Left ventricle myocardium inferior (tissue), 1 donor: ENCODE measurements around the gene IL1RL1. TPM values are rescaled to one million over a fixed set of nuclear protein-coding genes. Genes with fewer than 3 reads are reported as not detected.
A peak's percentile ranks its signal among the peaks of the same experiment; 100 is the strongest.

ENCODE experiments used
- DNase-seq: peaks from one replicate; pipeline ENCODE4 v3.0.0-alpha.2; 2020
- H3K27ac ChIP-seq: fragments of 200-600 bp; replicated peaks from 2 replicates; pipeline ENCODE4 v1.8.0; 2021
- H3K27me3 ChIP-seq: fragments of 200-600 bp; 2 replicates; pipeline ENCODE4 v1.8.0; 2021; ENCODE audit warnings: low read depth
- H3K36me3 ChIP-seq: fragments of 200-600 bp; 2 replicates; pipeline ENCODE4 v1.8.0; 2021
- H3K4me1 ChIP-seq: fragments of 200-600 bp; 2 replicates; pipeline ENCODE4 v1.8.0; 2021
- H3K4me3 ChIP-seq: fragments of 200-600 bp; 2 replicates; pipeline ENCODE4 v1.8.0; 2021; ENCODE audit warnings: mild to moderate bottlenecking, moderate library complexity
- H3K9me3 ChIP-seq: fragments of 200-600 bp; replicated peaks from 2 replicates; pipeline ENCODE4 v1.8.0; 2021
- intact Hi-C: fragments of 100-400 bp; cut with micrococcal nuclease; formaldehyde crosslinking; loops from one replicate; pipeline ENCODE4 v1.11.0; 2022
- total RNA-seq: library from RNA; stranded (reverse); fragmentation: NEBNext Ultra II Directional; extraction: Animal tissue kit (Norgen Biotek cat#: 25700); gene quantifications from one replicate; pipeline ENCODE4 v1.2.1, GENCODE V29; 2021
- TF ChIP-seq, protein P1 (sequence below): fragments of 200-600 bp; IDR thresholded peaks from 2 replicates; pipeline ENCODE4 v1.8.0; 2021; ENCODE audit warnings: antibody characterized with exemption, mild to moderate bottlenecking, borderline replicate concordance
- donor health status: DM: no; HTN: yes; CAD: no; lungs with severe emphysema.

Gene IL1RL1
- total RNA-seq, 1 donor from 2014 or later: 1.1 TPM

DNA sequence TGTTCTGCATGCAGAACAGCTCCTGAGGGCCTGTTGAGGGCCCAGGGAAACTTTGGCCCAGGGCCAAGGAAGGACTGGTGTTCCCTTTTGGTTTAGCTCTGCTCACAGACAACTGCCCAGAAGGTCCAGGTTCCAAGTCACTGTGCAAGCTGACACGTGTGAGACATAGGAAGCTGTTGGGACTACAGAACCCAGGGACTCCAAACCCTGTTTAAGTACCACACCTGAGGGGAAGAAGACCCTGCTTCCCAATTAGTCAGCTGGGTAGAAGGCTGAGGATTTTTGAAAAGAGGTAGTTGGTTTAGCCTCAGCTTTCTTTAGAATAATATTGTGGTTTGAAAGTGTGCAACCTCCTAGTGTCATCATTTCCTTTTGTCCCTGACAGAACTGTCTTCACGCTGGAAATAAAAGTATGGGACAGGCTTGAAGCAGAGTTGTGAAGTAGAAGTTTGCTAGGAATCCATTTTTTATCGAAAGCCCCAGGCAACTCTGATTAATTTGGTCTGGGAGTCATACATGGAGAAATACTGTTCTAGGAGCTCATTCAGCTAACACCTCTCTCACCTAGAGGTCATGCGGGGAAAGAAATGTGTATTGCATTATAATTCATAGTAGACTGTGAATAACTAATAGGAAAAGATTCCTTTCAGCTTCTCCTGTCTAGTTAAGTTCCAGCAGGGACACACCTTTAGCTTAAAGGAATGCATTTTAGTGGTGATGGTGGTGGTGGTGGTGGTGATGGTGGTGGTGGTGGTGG lies 19.9 kb upstream of the IL1RL1 start:
- Histone ChIP-seq H3K36me3 (no peaks in the 10 kb centered on the region), H3K9me3 (no peaks in the 10 kb centered on the region), H3K4me1 (no peaks in the 10 kb centered on the region), H3K27ac (no peak overlapping the region), H3K4me3 (no peak overlapping the region), H3K27me3 (peaks cover 13% of the 10 kb centered on the region)
- intact Hi-C loops: no loop called here
- TF ChIP-seq, protein P1, sequence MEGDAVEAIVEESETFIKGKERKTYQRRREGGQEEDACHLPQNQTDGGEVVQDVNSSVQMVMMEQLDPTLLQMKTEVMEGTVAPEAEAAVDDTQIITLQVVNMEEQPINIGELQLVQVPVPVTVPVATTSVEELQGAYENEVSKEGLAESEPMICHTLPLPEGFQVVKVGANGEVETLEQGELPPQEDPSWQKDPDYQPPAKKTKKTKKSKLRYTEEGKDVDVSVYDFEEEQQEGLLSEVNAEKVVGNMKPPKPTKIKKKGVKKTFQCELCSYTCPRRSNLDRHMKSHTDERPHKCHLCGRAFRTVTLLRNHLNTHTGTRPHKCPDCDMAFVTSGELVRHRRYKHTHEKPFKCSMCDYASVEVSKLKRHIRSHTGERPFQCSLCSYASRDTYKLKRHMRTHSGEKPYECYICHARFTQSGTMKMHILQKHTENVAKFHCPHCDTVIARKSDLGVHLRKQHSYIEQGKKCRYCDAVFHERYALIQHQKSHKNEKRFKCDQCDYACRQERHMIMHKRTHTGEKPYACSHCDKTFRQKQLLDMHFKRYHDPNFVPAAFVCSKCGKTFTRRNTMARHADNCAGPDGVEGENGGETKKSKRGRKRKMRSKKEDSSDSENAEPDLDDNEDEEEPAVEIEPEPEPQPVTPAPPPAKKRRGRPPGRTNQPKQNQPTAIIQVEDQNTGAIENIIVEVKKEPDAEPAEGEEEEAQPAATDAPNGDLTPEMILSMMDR: no peak
- DNase-seq: peak; percentile 25

GRCh38 chr2:102294802-102295489 lies 16.4 kb upstream of the IL1RL1 start:
- Histone ChIP-seq H3K36me3 (no peaks in the 10 kb centered on the region), H3K4me1 (no peaks in the 10 kb centered on the region), H3K4me3 (no peak overlapping the region), H3K27ac (no peak overlapping the region), H3K9me3 (no peaks in the 10 kb centered on the region), H3K27me3 (peaks cover 13% of the 10 kb centered on the region)
- DNase-seq: no peak
- intact Hi-C loops: no loop called here
- TF ChIP-seq, protein P1: no peak

- H3K4me3 ChIP-seq: no peak overlapping the region
- TF ChIP-seq, protein P1: no peak
- no peak for DNase-seq
- H3K27me3 ChIP-seq: peaks cover 13% of the 10 kb centered on the region
- no peaks in the 10 kb centered on the region for H3K9me3 ChIP-seq
- no peak overlapping the region for H3K27ac ChIP-seq
- intact Hi-C loops: no loop called here
- no peaks in the 10 kb centered on the region for H3K4me1 ChIP-seq
- no peaks in the 10 kb centered on the region for H3K36me3 ChIP-seq
Measured at GRCh38 chr2:102295566-102295965, 15.8 kb upstream of the IL1RL1 start.

DNA sequence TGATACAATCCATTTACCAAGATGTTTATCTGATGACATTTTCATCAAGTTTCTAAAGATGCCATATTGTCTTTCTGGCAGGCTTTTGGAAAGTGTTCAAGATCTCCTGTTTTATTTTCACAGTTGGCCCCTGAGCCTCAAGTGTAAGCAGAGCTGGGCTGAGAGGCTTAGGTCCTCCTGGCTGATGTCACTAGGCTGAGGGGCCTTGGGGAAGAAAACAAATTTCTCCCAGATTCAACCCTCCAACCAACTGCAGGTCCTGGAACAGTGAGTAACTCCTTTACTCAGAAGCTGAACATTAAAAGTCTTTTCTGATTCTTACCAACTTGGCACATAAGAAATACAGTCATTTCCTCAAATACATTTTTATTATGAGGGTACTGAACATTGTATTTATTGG lies 14.9 kb upstream of the IL1RL1 start:
- peaks cover 19% of the 10 kb centered on the region for H3K27me3 ChIP-seq
- TF ChIP-seq, protein P1: no peak
- H3K27ac ChIP-seq: no peak overlapping the region
- no peaks in the 10 kb centered on the region for H3K4me1 ChIP-seq
- DNase-seq: no peak
- no peaks in the 10 kb centered on the region for H3K9me3 ChIP-seq
- intact Hi-C loops: no loop called here
- no peak overlapping the region for H3K4me3 ChIP-seq
- no peaks in the 10 kb centered on the region for H3K36me3 ChIP-seq

- no peak for DNase-seq
- intact Hi-C loops: no loop called here
- Histone ChIP-seq H3K9me3 (no peaks in the 10 kb centered on the region), H3K4me1 (no peaks in the 10 kb centered on the region), H3K27me3 (peaks cover 20% of the 10 kb centered on the region), H3K4me3 (no peak overlapping the region), H3K36me3 (no peaks in the 10 kb centered on the region), H3K27ac (no peak overlapping the region)
- TF ChIP-seq, protein P1: no peak
Measured at GRCh38 chr2:102297891-102298290, 13.5 kb upstream of the IL1RL1 start.
